A549 (cell line): ENCODE data around the gene GATC.

Experiments used
- BHLHE40 ChIP-seq: IDR thresholded peaks from 2 replicates; pipeline ENCODE4 v1.6.1; 2012; ENCODE audit warnings: low read depth, low read length, inconsistent platforms
- CHD2 ChIP-seq: fragments of 150-350 bp; IDR thresholded peaks from 2 replicates; pipeline ENCODE4 v1.6.1; 2014; ENCODE audit warnings: low read length; ENCODE audit not compliant: partially characterized antibody
- EP300 ChIP-seq, 2 experiments: fragments of >200 bp; sonication (Bioruptor Twin); formaldehyde crosslinking; IDR thresholded peaks; 2 replicates in 1 of 2; 3 replicates in 1 of 2; pipeline ENCODE4 v1.6.1; 2016 to 2017
- MAX ChIP-seq: IDR thresholded peaks from 2 replicates; pipeline ENCODE4 v1.6.1; 2012
- PBX3 ChIP-seq: IDR thresholded peaks from 2 replicates; pipeline ENCODE4 v1.6.1; 2012
- POLR2A ChIP-seq: IDR thresholded peaks from 2 replicates; pipeline ENCODE4 v1.6.1; 2012; ENCODE audit warnings: mild to moderate bottlenecking, low read length
- POLR2AphosphoS2 ChIP-seq: conservative IDR thresholded peaks from 2 replicates; pipeline ENCODE4 v1.6.1; 2012; ENCODE audit warnings: low read length, improper control_type of control experiment, inconsistent platforms
- RCOR1 ChIP-seq: fragments of 150-350 bp; IDR thresholded peaks from 2 replicates; pipeline ENCODE4 v1.6.1; 2014; ENCODE audit warnings: antibody characterized with exemption, low read length, low read depth
- RNF2 ChIP-seq: fragments of 200-600 bp; sonication (generic); IDR thresholded peaks from 2 replicates; pipeline ENCODE4 v1.6.1; 2016; ENCODE audit warnings: low read depth, mild to moderate bottlenecking, antibody characterized with exemption, moderate library complexity, borderline replicate concordance
- SMC3 ChIP-seq: fragments of >200 bp; sonication (Bioruptor Twin); formaldehyde crosslinking; IDR thresholded peaks from 3 replicates; pipeline ENCODE4 v1.6.1; 2018; ENCODE audit warnings: inconsistent platforms
- SREBF2 ChIP-seq: fragments of 450-650 bp; IDR thresholded peaks from 2 replicates; pipeline ENCODE4 v1.6.1; 2014; ENCODE audit warnings: mild to moderate bottlenecking, moderate library complexity
- ZC3H11A ChIP-seq: fragments of 450-650 bp; IDR thresholded peaks from 2 replicates; pipeline ENCODE4 v1.6.1; 2014; ENCODE audit warnings: antibody characterized with exemption, mild to moderate bottlenecking
- ZFP36 ChIP-seq: fragments of 450-650 bp; IDR thresholded peaks from 2 replicates; pipeline ENCODE4 v1.6.1; 2014; ENCODE audit warnings: borderline replicate concordance; ENCODE audit not compliant: partially characterized antibody
- TF ChIP-seq, protein P1 (sequence below): fragments of >200 bp; sonication (Bioruptor Twin); formaldehyde crosslinking; IDR thresholded peaks from 3 replicates; pipeline ENCODE4 v1.5.1; 2016

GRCh38 chr12:120413901-120414695 lies 32.1 kb upstream of the GATC start:
- TF ChIP-seq POLR2A (no peak), MAX (no peak), SMC3 (no peak), RNF2 (no peak), RCOR1 (no peak), SREBF2 (no peak), PBX3 (no peak), ZC3H11A (no peak), EP300 (IDR thresholded peaks at IDR 0.05) (no peak), BHLHE40 (no peak), POLR2AphosphoS2 (no peak), CHD2 (no peak), ZFP36 (no peak)
- TF ChIP-seq, protein P1, sequence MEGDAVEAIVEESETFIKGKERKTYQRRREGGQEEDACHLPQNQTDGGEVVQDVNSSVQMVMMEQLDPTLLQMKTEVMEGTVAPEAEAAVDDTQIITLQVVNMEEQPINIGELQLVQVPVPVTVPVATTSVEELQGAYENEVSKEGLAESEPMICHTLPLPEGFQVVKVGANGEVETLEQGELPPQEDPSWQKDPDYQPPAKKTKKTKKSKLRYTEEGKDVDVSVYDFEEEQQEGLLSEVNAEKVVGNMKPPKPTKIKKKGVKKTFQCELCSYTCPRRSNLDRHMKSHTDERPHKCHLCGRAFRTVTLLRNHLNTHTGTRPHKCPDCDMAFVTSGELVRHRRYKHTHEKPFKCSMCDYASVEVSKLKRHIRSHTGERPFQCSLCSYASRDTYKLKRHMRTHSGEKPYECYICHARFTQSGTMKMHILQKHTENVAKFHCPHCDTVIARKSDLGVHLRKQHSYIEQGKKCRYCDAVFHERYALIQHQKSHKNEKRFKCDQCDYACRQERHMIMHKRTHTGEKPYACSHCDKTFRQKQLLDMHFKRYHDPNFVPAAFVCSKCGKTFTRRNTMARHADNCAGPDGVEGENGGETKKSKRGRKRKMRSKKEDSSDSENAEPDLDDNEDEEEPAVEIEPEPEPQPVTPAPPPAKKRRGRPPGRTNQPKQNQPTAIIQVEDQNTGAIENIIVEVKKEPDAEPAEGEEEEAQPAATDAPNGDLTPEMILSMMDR: no peak
